GF-D8 (cell line): Measurements from ENCODE around the gene MECP2.
"Not testable (repeated sequence)": the region's sequence is repeated elsewhere in the genome, so short reads cannot be mapped to it uniquely, and the experiment has no call there.

Experiments used
- DNase-seq: peaks from one replicate; lab custom pipeline; 2025; lab: John Stamatoyannopoulos, UW

The MECP2 gene

DNA sequence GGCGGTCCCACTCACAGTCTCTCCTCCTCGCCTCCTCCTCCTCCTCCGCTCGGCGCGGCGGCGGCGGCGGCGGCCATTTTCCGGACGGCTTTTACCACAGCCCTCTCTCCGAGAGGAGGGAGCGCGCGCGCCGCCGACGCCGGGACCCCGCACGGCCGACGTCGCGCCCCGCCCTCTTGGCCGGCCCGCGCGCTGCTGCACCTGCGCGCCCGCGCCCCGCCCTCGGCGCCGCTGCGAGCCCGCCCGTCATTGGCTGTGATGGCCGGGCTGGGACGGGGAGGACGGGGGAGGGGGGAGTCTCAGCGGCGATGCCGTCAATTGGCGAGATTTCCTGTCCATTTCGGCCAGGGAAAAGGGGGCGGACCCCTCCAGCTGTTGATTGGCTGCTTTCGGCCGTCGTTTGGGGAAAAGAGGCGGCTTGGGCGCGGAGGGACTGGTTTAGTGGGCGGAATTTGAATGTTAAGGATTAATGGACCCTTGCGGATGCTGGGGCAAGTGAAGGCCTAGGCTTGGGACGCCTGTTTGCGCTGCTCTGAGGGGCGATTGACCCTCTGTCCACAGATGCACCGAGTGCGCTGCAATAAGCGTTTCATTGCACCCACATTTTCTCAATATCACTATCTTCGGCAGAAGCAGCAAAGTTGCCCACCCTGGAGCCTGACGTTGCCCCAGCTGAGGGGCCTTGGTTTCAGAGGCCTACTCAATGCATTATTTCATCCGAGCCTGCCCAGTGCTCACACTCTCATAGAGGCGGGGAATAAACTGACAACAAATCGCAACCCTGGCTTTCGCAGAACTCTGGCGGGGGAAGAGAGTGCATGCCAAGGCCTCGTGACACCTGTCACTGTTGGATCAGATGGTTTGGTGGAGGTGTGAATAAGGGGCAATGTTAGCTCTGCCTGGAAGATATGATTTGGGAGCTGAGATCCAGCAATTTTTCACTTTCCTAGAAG is at the start of gene MECP2:
Gene MECP2, minus strand, starts transcription at position 129 of the 953 bp plus-strand sequence.
- peak; percentile 59 for DNase-seq

DNA sequence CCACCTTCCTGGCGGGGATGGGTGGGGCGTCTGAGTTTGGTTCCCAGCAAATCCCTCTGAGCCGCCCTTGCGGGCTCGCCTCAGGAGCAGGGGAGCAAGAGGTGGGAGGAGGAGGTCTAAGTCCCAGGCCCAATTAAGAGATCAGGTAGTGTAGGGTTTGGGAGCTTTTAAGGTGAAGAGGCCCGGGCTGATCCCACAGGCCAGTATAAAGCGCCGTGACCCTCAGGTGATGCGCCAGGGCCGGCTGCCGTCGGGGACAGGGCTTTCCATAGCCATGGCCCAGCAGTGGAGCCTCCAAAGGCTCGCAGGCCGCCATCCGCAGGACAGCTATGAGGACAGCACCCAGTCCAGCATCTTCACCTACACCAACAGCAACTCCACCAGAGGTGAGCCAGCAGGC is 46.5 kb upstream of the MECP2 start, which contains the start of gene OPN1LW:
Gene OPN1LW, plus strand, starts transcription at position 234 of the 400 bp plus-strand sequence. Its CDS starts 41 bp downstream, at position 275.
- DNase-seq = not testable (repeated sequence)

- no peak for DNase-seq
Observed at GRCh38 chrX:154142950-154143745, 45.6 kb upstream of the MECP2 start.

DNA sequence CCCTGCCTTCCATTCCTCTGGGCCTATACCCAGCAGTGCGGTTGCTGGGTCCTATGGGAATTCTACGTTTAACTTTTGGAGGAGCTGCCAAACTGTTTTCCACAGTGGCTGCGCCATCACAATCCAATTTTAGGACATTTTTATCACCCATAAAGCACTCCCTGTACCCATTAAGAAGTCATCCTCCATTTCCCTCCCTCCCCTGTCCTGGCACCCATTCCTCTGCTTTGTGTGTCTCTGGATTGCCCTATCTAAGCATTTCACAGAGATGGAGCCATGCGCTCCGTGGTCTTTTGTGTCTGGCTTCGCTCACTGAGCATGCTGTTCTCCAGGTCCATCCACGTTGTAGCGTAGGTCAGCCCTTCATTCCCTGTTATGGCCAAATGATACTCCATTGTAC is 44.9 kb upstream of the MECP2 start:
- DNase-seq = no peak

DNA sequence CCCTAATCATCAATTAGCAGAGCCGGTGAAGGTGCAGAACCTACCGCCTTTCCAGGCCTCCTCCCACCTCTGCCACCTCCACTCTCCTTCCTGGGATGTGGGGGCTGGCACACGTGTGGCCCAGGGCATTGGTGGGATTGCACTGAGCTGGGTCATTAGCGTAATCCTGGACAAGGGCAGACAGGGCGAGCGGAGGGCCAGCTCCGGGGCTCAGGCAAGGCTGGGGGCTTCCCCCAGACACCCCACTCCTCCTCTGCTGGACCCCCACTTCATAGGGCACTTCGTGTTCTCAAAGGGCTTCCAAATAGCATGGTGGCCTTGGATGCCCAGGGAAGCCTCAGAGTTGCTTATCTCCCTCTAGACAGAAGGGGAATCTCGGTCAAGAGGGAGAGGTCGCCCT is 43.2 kb upstream of the MECP2 start:
- DNase-seq = no peak

DNA sequence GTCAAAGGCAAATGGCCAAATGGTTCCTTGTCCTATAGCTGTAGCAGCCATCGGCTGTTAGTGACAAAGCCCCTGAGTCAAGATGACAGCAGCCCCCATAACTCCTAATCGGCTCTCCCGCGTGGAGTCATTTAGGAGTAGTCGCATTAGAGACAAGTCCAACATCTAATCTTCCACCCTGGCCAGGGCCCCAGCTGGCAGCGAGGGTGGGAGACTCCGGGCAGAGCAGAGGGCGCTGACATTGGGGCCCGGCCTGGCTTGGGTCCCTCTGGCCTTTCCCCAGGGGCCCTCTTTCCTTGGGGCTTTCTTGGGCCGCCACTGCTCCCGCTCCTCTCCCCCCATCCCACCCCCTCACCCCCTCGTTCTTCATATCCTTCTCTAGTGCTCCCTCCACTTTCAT is 42.7 kb upstream of the MECP2 start:
- DNase-seq = no peak

DNA sequence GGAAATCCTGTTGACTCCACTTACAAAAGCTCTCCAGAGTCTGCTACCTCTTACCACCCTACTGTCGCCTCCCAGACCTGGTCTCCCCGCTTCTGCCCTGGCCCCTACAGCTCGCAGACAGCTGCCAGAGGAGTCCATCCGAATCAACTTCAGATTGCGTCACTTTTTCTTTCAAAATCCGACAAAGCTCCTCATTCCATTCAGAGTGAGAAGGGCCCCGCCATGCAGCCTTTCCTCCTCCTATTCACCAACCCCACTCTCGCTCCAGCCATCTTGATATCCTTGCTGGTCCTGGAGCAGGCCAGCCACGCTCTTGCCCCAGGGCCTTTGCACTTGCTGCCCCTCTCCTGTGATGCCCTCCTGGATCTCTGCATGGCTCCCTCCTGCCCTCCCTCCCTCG is 41.3 kb upstream of the MECP2 start:
- DNase-seq = no peak

GRCh38 chrX:154136627-154137161 is 39.2 kb upstream of the MECP2 start:
- no peak for DNase-seq

GRCh38 chrX:154135458-154136229 is 38.1 kb upstream of the MECP2 start:
- DNase-seq = no peak

DNA sequence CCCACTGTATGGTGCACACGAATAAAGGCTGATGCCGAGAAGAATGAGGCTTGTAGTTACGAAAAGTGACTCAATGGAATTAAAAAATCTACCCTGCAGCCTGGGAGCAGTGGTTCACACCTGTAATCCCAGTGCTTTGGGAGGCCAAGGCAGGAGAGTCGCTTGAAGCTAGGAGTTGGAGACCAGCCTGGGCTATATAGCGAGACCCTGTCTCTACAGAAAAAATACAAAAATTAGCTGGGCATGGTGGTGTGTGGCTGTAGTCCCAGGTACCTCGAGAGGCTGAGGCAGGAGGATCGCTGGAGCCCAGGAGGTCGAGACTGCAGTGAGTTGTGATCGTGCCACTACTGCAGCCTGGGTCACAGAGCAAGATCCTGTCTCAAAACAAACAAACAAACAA is 34.8 kb upstream of the MECP2 start:
- no peak for DNase-seq

GRCh38 chrX:154131955-154132354 is 34.4 kb upstream of the MECP2 start:
- no peak for DNase-seq

- no peak for DNase-seq
Observed at GRCh38 chrX:154126101-154126500, 28.6 kb upstream of the MECP2 start.

- no peak for DNase-seq
Observed at GRCh38 chrX:154125391-154126040, 28.0 kb upstream of the MECP2 start.

- peak; percentile 88 for DNase-seq
Observed at GRCh38 chrX:154123241-154124219, 26.0 kb upstream of the MECP2 start.

- no peak for DNase-seq
Observed at GRCh38 chrX:154121961-154122360, 24.4 kb upstream of the MECP2 start.

GRCh38 chrX:154121207-154121606 is 23.7 kb upstream of the MECP2 start:
- no peak for DNase-seq

GRCh38 chrX:154120567-154120966 is 23.1 kb upstream of the MECP2 start:
- DNase-seq = no peak

- no peak for DNase-seq
Observed at GRCh38 chrX:154117566-154117965, 20.0 kb upstream of the MECP2 start.

- no peak for DNase-seq
Observed at GRCh38 chrX:154116426-154117211, 19.1 kb upstream of the MECP2 start.
